ENCODE results near the gene RAB7B. TPM values are rescaled to one million over a fixed set of nuclear protein-coding genes. Genes with fewer than 3 reads are reported as not detected.

The RAB7B gene
- total and polyA plus RNA-seq, 2 of the 4 experiments (the other 2 are of a cell fraction) = 9.1 to 14.7 TPM

DNA sequence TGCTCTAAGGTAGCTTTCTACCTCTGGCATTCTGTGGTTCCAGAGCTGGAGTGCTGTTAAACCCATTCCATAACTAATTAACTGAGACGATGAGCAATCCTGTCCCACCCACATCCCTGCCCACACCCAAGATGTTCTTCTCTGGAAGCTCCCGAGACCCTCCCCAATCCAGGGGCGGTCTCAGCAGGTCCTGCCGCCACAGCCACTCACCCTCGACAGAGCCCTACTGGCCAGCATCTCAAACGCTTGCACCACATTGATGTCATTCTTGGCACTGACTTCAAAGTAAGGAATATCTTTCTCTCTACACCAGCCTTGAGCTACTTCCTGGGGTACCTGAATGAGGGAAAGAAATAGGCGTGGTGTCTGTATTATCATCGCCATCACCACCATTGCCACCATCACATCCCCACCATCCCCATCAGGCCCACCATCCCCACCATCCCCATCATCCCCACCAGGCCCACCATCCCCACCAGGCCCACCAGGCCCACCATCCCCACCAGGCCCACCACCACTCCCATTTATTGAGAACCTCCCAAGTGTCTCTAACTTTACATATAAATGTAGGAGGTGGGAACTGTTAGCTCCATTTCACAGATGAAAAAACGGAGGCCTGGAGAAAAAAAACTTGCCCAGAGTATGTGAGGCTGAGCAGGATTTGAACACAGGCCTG lies 17.7 kb downstream of the RAB7B start:
- no peak overlapping the region for H4K8ac ChIP-seq (ENCODE audit: low read depth in 2 of 2, low read length in 2 of 2)
- H2BK15ac ChIP-seq (ENCODE audit: low read depth, low read length) = no peak overlapping the region
- no peak overlapping the region for H2BK20ac ChIP-seq (ENCODE audit: low read depth, low read length)
- no peak overlapping the region for H3K9ac ChIP-seq (ENCODE audit: low read depth, low read length)
- H3K23ac ChIP-seq (ENCODE audit: low read depth, low read length) = no peak overlapping the region
- H2AK9ac ChIP-seq (replicated peaks; ENCODE audit: low read depth, low read length, poor library complexity) = no peak overlapping the region
- no peaks in the 10 kb centered on the region for H4K20me1 ChIP-seq (ENCODE audit: insufficient read depth, low read length)
- H2AFZ ChIP-seq (replicated peaks; ENCODE audit: low read length, poor library complexity) = no peak overlapping the region
- no peaks in the 10 kb centered on the region for H3K79me1 ChIP-seq (ENCODE audit: low read depth in 1 of 2, low read length in 2 of 2)
- no peak overlapping the region for H2BK120ac ChIP-seq (ENCODE audit: low read depth, low read length)
- POLR2A ChIA-PET (ENCODE audit: unreplicated experiment) = no interaction called here
- H3K14ac ChIP-seq (replicated peaks; ENCODE audit: low read depth, low read length) = no peak overlapping the region
- no peaks in the 10 kb centered on the region for H3K27me3 ChIP-seq (ENCODE audit: control insufficient read depth, insufficient read depth, low read length)
- H3K4ac ChIP-seq (ENCODE audit: low read depth, low read length) = no peak overlapping the region
- H3K9me3 ChIP-seq (ENCODE audit: control insufficient read depth, insufficient read depth, low read length) = no peaks in the 10 kb centered on the region
- H2BK5ac ChIP-seq (ENCODE audit: low read depth, low read length, poor library complexity, severe bottlenecking) = no peak overlapping the region
- H3K4me1 ChIP-seq (ENCODE audit: control insufficient read depth, insufficient read depth, low read length) = no peaks in the 10 kb centered on the region
- H3K4me3 ChIP-seq (ENCODE audit: insufficient read depth, low read depth, low read length) = no peak overlapping the region
- in situ Hi-C loops (cut with MboI; ENCODE audit: low sequenced_read_pairs) = loop anchor here (10.0 kb wide), 1 partner anchor 331 kb away; no protein-coding TSS in a partner anchor
- H3K9me1 ChIP-seq (ENCODE audit: insufficient read depth, low read length) = no peaks in the 10 kb centered on the region
- H3K36me3 ChIP-seq (ENCODE audit: control insufficient read depth, insufficient read depth, low read length) = no peaks in the 10 kb centered on the region; the same call in 1 of the 2 replicates
- no TSS peak for BruUV-seq (replicated peaks)
- no peak overlapping the region for H4K5ac ChIP-seq (ENCODE audit: low read depth, low read length)
- H3K4me2 ChIP-seq (ENCODE audit: low read depth, low read length) = no peak overlapping the region
- TF ChIP-seq, protein P1, sequence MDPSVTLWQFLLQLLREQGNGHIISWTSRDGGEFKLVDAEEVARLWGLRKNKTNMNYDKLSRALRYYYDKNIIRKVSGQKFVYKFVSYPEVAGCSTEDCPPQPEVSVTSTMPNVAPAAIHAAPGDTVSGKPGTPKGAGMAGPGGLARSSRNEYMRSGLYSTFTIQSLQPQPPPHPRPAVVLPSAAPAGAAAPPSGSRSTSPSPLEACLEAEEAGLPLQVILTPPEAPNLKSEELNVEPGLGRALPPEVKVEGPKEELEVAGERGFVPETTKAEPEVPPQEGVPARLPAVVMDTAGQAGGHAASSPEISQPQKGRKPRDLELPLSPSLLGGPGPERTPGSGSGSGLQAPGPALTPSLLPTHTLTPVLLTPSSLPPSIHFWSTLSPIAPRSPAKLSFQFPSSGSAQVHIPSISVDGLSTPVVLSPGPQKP (IDR thresholded peaks at IDR 0.05; ENCODE audit: borderline replicate concordance, low read depth, low read length) = no peak
- no peak for TF ChIP-seq MAFK (IDR thresholded peaks at IDR 0.05; ENCODE audit: low read depth, low read length)
- no peak for TF ChIP-seq CHD1 (IDR thresholded peaks at IDR 0.05; ENCODE audit: low read depth, low read length)
- TF ChIP-seq RAD21 (IDR thresholded peaks at IDR 0.05; ENCODE audit: low read length) = no peak
- no peak for TF ChIP-seq SMC3 (IDR thresholded peaks at IDR 0.05; ENCODE audit: low read depth, low read length)
- CTCF ChIA-PET = interaction anchor here (1.0 to 4.3 kb wide), 4 partner anchors 8 to 193 kb away, joined by 3 to 34 read pairs (median 12); partner anchors contain the start of gene RAB7B
- dilution Hi-C loops (cut with HindIII; ENCODE audit: low sequenced_read_pairs, unreplicated experiment) = no loop called here
- H2AK5ac ChIP-seq (ENCODE audit: low read depth, low read length) = no peak overlapping the region
- no peak overlapping the region for H4K91ac ChIP-seq (ENCODE audit: insufficient read depth, low read depth, low read length)
- no peak overlapping the region for H3K56ac ChIP-seq (ENCODE audit: extremely low read depth, insufficient read depth, low read length)
- DNase-seq (no peak), ATAC-seq (ENCODE audit: low read depth) (no peak)
- no peak overlapping the region for H3K27ac ChIP-seq (ENCODE audit: insufficient read depth, low read length)
- intact Hi-C loops (cut with micrococcal nuclease) = no loop called here
- no peak overlapping the region for H3K18ac ChIP-seq (ENCODE audit: low read depth, low read length)
- WGBS, 2 experiments (ENCODE audit: extremely low coverage in 2 of 2, insufficient read length in 1 of 2) = 79% methylated on average over 3 of the region's 9 CpGs; no CpG with 5 or more reads in 1 of the 2 experiments

Measured in IMR-90 (cell line).